Osteoblast (primary cell): ENCODE data around the gene TIAM2. TPM values are rescaled to one million over a fixed set of nuclear protein-coding genes. Genes with fewer than 3 reads are reported as not detected.

Source experiments
- DNase-seq: peaks from one replicate; pipeline ENCODE4 v3.0.0; 2011; ENCODE audit warnings: low spot score, mixed read lengths; ENCODE audit not compliant: insufficient read length; ENCODE audit errors: missing footprints
- H2AFZ ChIP-seq: 2 replicates; pipeline ENCODE4 v1.6.0; 2011; ENCODE audit warnings: mild to moderate bottlenecking, low read length
- H3K27ac ChIP-seq: 2 replicates; pipeline ENCODE4 v1.5.1; 2011; ENCODE audit warnings: mild to moderate bottlenecking, low read depth, low read length, moderate library complexity
- H3K27me3 ChIP-seq: 2 replicates; pipeline ENCODE4 v1.6.0; 2012; ENCODE audit warnings: mild to moderate bottlenecking, control low read depth, inconsistent platforms, low read length, moderate library complexity; ENCODE audit not compliant: insufficient read depth
- H3K36me3 ChIP-seq: 2 replicates; pipeline ENCODE4 v1.5.1; 2011; ENCODE audit warnings: mild to moderate bottlenecking, low read length, control low read depth, moderate library complexity; ENCODE audit not compliant: insufficient read depth
- H3K4me1 ChIP-seq: 2 replicates; pipeline ENCODE4 v1.5.1; 2011; ENCODE audit warnings: mild to moderate bottlenecking, low read length, control low read depth, moderate library complexity; ENCODE audit not compliant: insufficient read depth
- H3K4me2 ChIP-seq: 2 replicates; pipeline ENCODE4 v1.6.0; 2011; ENCODE audit warnings: mild to moderate bottlenecking, low read length; ENCODE audit not compliant: insufficient read depth
- H3K4me3 ChIP-seq: fragments of 200-600 bp; sonication (generic); 3 replicates; pipeline ENCODE4 v1.5.1; 2012; ENCODE audit warnings: mild to moderate bottlenecking, low read length, inconsistent platforms; ENCODE audit not compliant: insufficient read depth
- H3K79me2 ChIP-seq: 2 replicates; pipeline ENCODE4 v1.6.0; 2012; ENCODE audit warnings: mild to moderate bottlenecking, low read length, control low read depth, inconsistent platforms; ENCODE audit not compliant: insufficient read depth
- H3K9me3 ChIP-seq: 2 replicates; pipeline ENCODE4 v1.5.1; 2011; ENCODE audit warnings: low read depth, low read length, control low read depth
- H4K20me1 ChIP-seq: 2 replicates; pipeline ENCODE4 v1.6.0; 2012; ENCODE audit warnings: mild to moderate bottlenecking, low read length, control low read depth; ENCODE audit not compliant: insufficient read depth
- CTCF ChIP-seq: IDR thresholded peaks from 2 replicates; pipeline ENCODE4 v1.5.1; 2011; ENCODE audit warnings: mild to moderate bottlenecking, low read depth, low read length, moderate library complexity; ENCODE audit errors: extremely low read depth
- total RNA-seq: library from RNA; depleted of rRNA; stranded (reverse); fragments of >200 nt; gene quantifications from 2 replicates; pipeline ENCODE4 v1.2.3, GENCODE V29; 2012

TIAM2 gene
- total RNA-seq, 1 donor = 31.8 TPM

- no peak overlapping the region for H3K27ac ChIP-seq
- H4K20me1 ChIP-seq = no peaks in the 10 kb centered on the region
- no peak for DNase-seq
- H2AFZ ChIP-seq = no peak overlapping the region
- no peaks in the 10 kb centered on the region for H3K9me3 ChIP-seq
- H3K79me2 ChIP-seq = no peaks in the 10 kb centered on the region
- peaks cover 18% of the 10 kb centered on the region for H3K4me1 ChIP-seq
- H3K4me2 ChIP-seq = no peak overlapping the region
- no peak for TF ChIP-seq CTCF
- no peak overlapping the region for H3K4me3 ChIP-seq
- H3K36me3 ChIP-seq = no peaks in the 10 kb centered on the region
- H3K27me3 ChIP-seq = no peaks in the 10 kb centered on the region
Measured at GRCh38 chr6:155069543-155069942, 74.4 kb downstream of the TIAM2 start.

DNA sequence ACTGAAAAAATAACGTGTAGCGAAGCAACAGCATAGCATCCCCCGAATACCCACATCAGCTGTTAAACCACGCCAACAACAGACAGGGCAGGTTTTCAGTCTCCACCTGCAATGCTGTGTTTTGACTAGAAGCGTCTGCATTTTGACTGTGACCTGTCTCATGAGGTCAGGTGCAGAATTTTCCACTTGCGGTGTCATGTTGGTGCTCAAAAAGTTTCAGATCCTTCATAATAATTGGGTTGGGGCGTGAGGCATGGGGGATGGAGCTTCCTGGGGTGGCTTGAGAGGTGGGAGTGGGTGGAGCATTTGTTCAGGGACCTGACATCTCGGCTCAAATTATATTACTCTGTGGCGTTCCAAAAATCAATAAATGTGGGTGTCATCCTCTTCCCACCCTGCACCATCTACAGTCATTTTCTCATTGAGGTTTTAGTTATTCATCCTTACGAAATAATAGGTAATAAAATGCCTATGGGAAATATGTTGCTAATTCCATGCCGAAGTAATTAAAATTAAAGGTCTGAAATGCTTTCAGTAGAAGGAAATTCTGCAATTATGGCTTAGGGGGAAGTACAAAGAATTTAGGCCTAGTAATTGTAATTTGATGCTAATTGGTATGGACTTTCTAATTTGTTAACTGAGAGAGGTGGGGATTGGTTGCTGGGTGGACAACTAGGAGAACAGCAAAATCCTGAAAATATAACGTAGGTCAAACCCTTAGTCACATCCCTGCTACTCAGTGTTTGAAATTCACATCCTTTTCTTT, 81.0 kb downstream of the TIAM2 start:
- no peak for DNase-seq
- no peak for TF ChIP-seq CTCF
- H3K79me2 ChIP-seq = no peaks in the 10 kb centered on the region
- no peak overlapping the region for H3K4me2 ChIP-seq
- H3K4me3 ChIP-seq = no peak overlapping the region
- no peak overlapping the region for H2AFZ ChIP-seq
- no peaks in the 10 kb centered on the region for H4K20me1 ChIP-seq
- peaks cover 5% of the 10 kb centered on the region for H3K4me1 ChIP-seq
- no peaks in the 10 kb centered on the region for H3K36me3 ChIP-seq
- no peaks in the 10 kb centered on the region for H3K27me3 ChIP-seq
- H3K9me3 ChIP-seq = no peaks in the 10 kb centered on the region
- no peak overlapping the region for H3K27ac ChIP-seq

DNA sequence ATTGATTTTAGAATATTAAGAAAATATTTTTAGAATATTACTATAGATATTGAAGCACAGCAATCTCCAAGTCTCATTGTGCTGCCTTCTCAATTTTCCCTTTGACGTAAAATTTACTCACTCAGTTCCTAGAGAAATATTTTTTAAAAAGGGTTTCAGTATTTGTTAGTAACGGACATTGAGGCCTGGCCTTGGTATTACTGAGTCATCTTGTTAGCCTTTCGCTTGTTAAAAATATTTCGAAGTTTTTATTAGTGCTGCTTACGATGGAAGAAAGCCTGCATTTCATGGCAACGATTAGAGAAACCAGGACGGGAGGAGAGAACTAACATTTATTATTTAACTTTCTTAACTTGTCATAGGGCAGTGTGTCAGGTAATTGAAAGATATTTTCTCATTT, 82.2 kb downstream of the TIAM2 start:
- Histone ChIP-seq H3K36me3 (no peaks in the 10 kb centered on the region), H2AFZ (no peak overlapping the region), H3K27me3 (no peaks in the 10 kb centered on the region), H3K9me3 (no peaks in the 10 kb centered on the region), H3K4me3 (no peak overlapping the region), H3K79me2 (no peaks in the 10 kb centered on the region), H4K20me1 (no peaks in the 10 kb centered on the region), H3K27ac (peak overlapping the region; percentile 61), H3K4me1 (peaks cover 5% of the 10 kb centered on the region), H3K4me2 (no peak overlapping the region)
- no peak for DNase-seq
- TF ChIP-seq CTCF = no peak

DNA sequence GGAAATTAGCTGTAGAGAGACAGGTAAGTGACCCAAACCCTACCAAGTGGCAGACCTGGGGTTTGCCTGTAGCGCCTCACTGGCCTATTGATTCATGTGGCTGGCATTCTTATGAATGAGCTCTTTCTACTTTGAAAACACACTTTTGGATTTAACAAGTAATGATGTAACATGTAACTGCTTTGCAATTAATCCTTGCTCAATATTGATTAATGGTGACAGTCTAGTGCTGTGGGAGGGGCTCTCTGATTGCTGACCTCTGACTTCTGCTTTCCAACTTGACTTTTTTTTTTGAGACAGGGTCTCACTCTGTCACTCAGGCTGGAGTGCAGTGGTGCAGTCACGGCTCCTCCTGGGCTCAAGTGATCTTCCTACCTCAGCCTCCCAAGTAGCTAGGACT, 82.7 kb downstream of the TIAM2 start:
- no peak for DNase-seq
- Histone ChIP-seq H4K20me1 (no peaks in the 10 kb centered on the region), H3K4me3 (no peak overlapping the region), H3K27me3 (no peaks in the 10 kb centered on the region), H3K4me2 (no peak overlapping the region), H3K9me3 (no peaks in the 10 kb centered on the region), H3K36me3 (no peaks in the 10 kb centered on the region), H3K4me1 (peaks cover 5% of the 10 kb centered on the region), H3K79me2 (no peaks in the 10 kb centered on the region), H3K27ac (peak overlapping the region; percentile 61), H2AFZ (no peak overlapping the region)
- TF ChIP-seq CTCF = no peak
